Activated CD4-positive, CD25-positive, alpha-beta regulatory T cell (primary cell): ENCODE measurements around the gene C1R.
"Not testable (repeated sequence)": the region's sequence is repeated elsewhere in the genome, so short reads cannot be mapped to it uniquely, and the experiment has no call there.

ENCODE experiments used
- DNase-seq, 4 experiments: peaks; one replicate each; lab custom pipeline; 2025; lab: John Stamatoyannopoulos, UW

Gene C1R

DNA sequence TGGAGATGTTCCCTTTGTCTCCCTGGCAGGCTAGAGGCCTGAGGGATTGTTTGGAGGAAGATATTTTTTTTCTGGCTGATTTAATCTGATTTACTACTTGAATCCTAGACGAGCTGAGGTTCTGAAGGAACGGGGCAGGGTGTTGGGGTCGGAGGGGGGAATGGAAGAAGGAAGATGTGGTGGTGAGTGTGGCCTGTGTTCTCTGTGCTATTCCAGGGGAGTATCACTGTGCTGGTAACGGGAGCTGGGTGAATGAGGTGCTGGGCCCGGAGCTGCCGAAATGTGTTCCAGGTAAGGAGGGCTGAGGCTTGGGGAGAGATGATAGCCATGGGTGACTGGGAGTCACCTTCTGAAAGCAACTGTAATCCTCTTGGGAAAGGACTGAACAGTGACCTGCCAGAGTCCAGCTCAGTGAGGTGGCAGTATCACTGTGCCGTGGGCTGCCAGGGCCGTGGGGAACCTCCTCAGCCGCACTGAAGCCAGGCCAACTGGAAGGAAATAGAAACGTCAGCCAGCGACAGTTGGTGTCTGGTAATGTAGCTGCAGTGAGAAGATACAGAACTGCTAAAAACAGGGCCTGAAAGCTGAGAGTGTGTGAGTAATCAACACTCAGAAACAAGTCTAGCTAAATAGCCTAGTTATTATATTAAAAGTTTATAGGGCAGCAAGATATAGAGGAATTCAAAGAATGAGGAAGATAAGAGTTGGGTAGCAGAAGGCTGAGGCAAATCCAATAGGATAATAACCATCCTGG is 23.8 kb downstream of the C1R start:
- DNase-seq = no peak

DNA sequence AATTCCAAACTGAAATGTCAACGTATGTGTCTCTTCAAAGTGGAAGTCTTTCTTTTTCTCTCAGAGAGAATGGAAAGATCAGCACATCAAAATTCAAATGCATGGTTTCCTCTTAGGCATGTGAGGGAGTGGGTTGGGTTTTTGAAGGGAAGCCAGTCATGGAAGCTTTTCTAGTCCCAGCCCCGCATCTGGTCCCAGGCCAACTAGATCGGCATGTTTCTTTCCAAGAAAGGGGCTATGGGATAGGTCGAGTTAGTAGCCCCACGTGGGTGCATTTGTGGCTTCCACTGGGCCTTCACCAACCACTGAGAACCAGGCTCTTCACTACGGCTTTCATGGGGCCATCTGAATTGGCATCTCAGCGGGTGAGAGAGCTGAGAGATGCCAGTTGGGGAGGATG is 25.1 kb downstream of the C1R start:
- no peak for DNase-seq

DNA sequence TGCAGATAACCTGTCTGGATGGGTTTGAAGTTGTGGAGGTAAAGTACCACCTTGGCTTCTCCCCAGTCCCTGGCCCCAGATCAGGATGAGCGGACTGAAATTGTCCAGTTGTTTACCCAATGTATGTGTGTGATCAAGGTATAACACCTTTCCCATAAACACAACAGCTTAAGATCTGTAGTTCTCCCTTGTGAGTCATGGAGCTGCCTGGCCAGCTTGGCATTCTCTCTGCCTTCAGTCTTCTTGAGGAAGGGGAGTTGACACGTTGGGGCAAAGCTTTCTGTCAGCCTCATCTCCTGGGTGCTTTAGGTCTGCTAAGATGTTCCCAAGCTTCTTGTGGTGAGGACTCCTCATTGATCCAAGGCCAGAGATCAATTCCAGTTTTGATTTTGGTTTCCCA is 25.6 kb downstream of the C1R start:
- no peak for DNase-seq

DNA sequence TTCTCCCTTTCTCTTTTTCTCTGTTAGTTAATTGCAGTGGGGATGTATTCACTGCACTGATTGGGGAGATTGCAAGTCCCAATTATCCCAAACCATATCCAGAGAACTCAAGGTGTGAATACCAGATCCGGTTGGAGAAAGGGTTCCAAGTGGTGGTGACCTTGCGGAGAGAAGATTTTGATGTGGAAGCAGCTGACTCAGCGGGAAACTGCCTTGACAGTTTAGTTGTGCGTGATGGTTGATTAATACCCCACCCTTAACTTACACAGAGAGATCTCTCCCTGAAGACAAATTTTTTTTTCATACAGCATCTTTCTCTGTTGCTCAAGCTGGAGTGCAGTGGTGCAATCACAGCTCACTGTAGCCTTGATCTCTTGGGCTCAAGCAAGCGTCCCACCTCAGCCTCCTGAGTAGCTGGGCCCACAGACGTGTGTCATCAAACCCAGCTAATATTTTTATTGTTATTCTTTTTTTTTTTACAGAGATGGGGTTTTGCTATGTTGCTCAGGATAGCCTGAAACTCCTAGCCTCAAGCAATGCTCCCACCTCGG is 27.1 kb downstream of the C1R start:
- no peak for DNase-seq

DNA sequence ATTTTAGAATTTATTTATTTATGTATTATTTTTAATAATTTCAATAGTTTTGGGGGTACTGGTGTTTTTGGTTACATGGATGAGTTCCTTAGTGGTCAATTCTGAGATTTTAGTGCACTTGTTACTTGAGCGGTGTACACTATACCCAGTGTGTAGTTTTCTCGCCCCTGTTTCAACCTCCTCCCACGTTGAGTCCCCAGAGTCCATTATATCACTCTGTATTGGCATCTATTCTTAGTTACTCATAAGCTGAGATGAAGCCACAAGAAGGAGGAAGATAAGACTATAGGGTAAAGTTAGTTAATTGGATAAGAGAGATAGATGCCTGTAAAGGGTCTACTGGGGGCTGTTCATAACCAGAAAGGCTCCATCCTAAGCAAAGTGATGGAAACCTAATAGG is 27.7 kb downstream of the C1R start:
- DNase-seq = no peak

DNA sequence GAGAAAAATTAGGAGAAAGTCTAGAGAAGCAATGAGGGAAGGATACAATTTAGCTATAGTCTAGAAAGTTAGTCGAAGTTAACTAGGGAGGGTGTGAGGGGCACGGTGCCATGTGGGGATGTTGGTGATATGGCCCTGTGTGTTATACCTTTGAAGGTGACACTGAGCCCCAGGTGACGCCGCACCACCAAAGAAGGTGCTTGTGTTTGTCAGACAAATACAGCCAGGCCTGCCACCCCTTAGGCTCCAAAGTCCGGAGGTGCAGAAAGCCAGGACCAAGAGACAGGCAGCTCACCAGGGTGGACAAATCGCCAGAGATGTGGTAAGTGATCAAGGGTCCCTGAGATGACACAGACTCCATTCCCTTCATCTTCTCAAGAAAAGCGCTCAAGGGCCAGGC is 30.6 kb downstream of the C1R start:
- DNase-seq = no peak

DNA sequence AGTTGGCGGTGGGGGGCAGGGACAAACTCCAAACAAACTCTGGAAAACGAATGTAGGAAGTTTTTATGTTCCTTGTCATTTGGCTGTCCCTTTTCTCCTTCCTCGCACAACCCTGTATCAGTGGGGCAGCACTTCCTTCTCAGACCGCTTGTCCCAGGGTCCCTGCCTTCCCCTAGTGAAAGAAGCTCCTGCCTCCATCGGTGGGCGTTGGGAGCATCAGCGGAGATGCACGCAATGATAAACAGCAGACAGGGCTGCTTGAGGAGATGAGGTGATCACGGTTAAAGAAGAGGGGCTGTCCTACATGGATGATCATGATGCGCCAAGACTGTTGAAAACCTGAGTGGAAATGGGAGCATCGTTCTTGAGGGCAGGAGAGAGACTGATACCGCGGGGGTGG is 31.1 kb downstream of the C1R start:
- no peak for DNase-seq

DNA sequence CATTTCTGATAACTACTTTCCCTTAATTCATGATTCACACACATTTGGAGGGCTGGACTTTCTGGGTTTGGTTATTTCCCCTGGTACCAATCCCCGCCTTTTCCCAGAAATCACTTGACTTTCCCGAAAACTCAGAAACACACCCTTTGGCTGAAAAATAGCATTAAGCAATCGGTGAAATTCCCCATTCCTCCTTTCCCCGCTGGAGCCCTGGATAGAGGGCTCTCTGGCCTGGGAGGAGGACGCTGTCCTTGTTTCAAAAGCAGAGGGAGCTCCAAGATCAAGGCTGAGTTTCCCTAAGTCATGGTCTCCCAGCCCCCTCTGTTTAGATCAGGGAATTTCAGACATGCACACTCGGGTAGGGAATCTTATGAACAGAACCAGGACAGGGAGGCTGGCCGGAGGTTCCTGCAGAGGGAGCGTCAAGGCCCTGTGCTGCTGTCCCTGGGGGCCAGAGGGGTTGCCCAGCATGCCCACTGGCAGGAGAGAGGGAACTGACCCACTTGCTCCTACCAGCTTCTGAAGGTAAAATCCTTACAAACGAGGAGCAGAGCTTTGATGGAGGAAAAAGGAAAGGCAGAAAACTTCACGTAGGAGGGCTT is 31.8 kb downstream of the C1R start, which contains the start of gene C1S:
C1S (plus strand) TSS at position 366 of the 602 bp plus-strand sequence. CDS start 1,195 bp downstream, outside the sequence.
- DNase-seq = no peak

DNA sequence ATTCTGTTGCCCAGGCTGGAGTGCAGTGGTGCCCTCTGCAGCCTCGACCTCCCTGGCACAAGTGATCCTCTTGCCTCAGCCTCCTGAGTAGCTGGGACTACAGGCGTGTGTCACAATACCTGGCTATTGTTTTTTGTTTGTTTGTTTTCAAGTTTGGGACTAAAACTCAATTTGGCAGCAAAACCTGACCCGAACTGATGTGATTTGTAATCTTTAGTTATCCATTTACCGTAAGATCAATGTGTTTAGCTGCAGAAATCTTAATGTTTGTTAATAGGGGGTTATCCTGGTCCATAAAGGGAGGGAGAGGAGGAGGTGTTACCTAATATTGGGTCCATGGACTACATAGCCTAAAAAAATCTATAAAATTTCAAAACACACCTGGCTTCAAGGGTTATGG is 32.5 kb downstream of the C1R start:
- DNase-seq = no peak

DNA sequence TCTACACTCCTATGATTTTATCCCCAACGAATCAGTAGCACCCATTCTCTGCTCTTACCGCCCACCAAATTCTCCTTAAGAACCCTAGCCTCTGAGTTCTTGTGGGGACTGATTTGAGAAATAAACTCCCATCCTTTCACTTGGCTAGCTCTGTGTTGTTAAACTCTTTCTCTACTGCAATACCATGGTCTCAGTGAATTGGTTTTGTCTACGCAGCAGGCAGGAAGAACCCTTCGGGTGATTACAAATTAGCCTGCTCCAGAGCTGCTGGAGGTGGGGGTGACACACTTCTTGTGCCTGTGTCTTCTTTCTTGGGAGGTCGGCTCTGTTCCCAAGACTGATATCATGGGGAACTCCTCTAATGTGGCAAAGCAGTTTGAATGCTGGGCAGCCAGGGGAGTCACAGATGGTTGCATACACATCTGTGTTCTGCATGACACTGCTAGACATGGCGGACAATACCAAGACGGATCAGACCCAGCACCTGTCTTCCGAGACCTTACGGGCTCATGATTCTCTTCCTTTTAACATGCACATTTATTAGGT is 33.3 kb downstream of the C1R start:
- no peak for DNase-seq

DNA sequence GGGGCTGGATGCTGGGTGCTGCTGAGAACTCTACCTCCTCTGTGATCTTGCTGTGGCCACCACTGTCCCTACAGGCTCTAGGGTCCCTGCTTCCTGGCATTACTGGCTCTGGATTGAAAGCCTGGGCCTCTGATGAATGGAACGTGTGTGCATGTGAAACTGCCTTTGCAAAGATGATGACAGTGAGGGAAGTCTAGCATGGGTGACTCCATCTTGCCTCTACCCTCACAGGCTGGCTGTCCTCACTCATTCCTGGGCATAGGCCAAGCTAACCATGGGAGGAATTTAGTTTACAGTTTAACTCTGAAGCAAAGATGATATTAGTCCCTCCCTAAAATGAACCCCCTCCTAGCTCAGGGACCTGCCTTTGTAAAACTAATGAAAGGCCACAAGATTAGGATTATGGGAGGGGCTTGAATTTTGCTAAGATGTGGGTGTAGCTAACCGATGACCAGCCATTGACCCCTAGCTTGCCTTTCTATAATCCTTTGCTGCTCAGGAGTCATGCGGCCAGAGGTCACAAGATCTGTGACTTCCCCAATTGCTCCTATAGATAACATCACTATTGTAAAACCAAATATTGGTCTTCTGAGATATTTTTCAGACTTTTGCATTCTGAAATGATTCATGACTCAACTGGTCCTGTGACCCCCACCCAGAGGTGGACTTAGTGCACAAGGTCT is 33.9 kb downstream of the C1R start:
- DNase-seq = no peak

DNA sequence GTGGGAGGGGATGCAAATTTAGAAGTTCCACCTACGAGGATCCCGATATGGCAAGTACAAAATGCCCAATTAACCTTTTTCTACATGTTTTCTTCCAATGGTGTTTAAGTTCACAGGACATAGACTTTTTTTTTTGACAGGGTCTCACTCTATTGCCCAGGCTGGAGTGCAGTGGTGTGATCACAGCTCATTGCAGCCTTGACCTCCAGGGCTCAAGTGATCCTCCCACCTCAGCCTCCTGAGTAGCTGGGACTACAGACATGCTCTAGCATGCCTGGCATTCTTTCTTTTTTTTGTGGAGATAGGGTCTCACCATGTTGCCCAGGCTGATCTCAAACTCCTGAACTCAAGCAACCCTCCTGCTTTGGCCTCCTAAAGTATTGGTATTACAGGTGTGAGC is 36.5 kb downstream of the C1R start:
- DNase-seq = not testable (repeated sequence)

DNA sequence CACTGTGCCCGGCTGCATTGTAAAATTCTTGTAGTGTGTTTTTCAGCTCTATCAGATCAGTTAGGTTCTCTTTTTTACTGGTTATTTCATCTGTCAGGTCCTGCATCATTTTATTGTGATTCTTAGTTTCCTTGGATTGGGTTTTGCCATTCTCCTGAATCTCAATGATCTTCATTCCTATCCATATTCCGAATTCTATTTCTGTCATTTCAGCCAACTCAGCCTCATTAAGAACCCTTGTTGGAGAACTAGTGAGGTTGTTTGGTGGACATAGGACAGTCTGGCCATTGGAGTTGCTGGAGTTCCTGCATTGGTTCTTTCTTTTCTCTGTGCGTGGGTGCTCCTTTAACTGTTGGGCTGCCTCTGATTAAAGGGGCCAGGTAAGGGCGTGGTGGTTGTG is 37.3 kb downstream of the C1R start:
- no peak for DNase-seq

DNA sequence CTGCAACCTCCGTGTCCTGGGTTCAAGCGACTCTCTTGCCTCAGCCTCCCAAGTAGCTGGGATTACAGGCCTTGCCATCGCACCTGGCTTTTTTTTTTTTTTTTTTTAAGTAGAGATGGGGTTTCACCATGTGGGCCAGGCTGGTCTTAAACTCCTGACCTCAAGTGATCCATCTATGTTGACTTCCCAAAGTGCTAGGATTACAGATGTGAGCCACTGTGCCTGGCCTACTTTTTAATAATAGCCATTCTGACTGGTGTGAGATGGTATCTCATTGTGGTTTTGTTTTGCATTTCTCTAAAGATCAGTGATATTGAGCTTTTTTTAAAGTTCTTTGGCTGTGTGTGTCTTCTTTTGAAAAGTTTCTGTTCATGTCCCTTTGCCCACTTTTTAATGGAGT is 42.3 kb downstream of the C1R start:
- not testable (repeated sequence) for DNase-seq

DNA sequence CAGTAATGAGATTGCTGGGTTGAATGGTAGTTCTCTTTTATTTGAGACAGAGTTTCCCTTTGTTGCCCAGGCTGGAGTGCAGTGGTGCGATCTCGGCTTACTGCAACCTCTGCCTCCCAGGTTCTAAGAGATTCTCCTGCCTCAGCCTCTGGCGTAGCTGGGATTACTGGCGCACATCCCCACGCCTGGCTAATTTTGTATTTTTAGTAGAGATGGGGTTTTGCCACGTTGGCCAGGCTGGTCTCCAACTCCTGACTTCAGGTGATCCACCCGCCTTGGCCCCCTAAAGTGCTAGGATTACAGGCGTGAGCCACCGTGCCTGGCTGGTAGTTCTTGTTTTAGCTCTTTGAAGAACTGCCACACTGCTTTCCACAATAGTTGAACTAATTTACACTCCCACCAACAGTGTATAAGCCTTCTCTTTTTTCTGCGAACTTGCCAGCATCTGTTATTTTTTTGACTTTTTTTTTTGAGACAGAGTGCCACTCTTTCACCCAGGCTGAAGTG is 42.7 kb downstream of the C1R start:
- not testable (repeated sequence) for DNase-seq

DNA sequence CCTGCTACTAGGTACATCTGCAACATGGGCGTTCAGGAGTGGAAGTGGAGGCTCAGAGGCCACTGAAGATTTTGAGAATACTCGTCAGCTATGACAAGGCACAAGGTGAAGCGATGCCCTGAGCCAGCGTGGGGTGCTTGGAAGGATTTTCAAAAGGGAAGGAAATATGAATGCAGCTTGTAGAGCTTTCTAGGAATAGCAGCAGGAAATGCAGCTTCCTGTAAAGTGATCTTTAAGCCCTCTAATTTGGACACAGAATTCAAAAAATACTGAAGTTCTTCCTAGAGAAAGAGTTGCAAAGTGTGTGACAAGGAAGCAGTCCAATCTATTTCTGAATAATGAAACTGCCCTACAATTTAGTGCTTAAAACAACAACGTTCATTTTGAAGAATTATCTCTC is 44.9 kb downstream of the C1R start:
- no peak for DNase-seq

DNA sequence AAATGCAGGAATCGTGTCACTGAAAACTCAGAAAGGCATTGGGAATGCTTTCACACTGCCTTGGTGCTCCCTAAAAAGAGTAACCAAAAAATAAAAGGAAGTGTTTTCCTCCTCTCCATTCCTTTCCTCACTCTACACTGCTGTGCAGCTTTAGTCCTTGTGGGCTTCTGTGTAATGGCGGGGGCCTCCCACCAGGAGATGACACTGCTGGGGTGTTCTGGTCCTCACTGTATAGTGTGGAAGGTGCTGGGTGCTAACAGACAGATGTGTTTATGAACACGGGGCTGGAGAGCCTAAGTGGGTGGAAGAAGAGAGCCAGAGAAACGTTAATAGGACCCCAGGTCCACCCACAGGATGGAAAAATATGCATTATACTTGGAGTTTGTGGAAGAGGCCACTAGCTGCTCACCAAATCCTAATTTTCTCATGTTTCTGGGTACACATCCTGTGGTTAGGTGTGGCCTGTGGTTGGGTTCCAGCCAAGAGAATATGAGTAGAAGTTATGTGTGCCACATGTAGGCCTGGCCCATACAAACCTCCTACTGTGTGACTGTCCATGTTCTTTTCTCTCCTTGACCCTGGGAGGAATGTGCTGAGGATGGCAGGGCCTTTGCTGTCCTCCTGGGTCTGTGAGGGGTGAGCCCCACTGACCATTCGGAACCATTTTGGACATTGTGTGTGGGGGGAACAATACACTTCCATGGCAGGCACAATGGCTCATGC is 45.7 kb downstream of the C1R start:
- no peak for DNase-seq

DNA sequence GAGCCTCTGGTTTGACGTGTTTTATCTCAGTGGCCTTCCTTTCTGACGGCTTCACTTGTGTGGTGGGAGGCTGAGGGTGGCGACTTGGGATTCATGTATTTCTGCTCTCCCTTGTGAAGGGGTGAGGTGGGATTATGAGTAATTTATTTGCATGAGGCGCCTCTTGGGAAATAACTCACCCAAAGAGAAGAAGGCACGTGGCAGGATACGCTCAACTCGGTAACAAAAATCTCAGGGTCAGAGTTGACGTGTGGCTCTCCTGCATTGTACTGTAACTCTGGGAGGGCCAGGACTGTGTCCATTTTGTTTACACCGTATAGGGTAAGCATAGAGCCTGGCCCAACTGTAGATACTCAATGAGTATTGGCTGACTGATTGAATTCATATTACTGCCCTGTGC is 46.3 kb downstream of the C1R start:
- no peak for DNase-seq

DNA sequence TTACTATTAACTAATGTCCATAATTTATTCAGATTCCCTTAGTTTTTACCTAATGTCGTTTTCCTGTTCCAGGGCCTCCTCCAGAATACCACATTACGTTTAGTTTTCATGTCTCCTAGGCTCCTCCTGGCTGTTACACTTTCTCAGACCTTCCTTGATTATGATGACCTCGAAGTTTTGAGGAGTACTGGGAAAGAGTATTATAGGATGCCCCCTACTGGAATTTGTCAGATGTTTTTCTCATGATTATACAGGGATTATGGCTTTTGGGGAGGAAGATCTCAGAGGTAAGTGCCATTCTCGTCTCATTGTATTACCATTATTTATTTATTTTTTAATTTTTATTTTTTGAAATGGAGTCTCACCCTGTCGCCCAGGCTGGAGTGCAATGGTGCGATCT is 49.4 kb downstream of the C1R start:
- DNase-seq = no peak

DNA sequence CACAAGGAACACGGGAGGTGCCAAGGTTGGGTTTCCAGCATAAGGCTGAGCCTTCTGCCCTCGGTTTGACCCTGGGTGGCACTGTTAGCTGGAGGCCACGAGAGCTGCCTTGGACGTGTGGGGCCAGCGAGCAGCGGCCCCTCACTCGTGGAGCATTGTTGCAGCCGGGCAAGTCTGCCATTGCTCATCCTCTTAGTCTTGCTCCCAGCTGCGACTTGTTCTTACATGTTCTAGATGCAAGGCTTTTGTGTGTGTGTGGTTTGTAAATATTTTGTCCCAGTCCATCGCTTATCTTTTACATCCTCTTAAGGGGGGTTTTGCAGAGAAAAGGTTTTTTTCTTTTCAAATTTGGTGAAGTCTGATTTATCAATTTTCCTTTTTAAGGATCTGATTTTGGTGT is 52.8 kb downstream of the C1R start:
- no peak for DNase-seq

DNA sequence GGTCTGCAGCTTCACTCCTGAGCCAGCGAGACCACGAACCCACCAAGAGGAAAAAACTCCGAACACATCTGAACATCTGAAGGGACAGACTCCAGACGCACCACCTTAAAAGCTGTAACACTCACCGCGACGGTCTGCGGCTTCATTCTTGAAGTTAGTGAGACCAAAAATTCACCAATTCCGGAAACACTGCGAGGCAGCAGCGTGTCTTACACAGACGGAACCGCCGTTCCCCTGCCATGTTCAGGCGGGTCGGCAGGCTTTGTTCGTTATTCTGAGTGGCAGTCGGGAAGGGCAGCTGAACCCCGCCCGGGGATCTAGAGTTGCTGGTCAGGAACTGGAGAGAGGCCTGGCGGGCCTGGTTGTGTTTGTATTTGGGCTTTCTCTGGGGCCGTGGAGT is 53.7 kb downstream of the C1R start:
- DNase-seq = no peak

DNA sequence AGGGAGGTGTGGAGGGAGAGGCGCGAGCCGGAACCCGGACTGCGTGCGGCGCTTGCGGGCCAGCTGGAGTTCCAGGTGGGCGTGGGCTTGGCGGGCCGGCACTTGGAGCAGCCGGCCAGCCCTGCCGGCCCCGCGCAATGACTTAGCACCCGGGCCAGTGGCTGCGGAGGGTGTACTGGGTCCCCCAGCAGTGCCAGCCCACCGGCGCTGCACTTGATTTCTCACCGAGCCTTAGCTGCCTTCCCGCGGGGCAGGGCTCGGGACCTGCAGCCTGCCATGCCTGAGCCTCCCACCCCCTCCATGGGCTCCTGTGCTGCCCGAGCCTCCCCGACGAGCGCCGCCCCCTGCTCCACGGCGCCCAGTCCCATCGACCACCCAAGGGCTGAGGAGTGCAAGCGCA is 54.8 kb downstream of the C1R start:
- DNase-seq = not testable (repeated sequence)
